K562 (cell line): ENCODE data around the gene TBL1XR1. TPM values are rescaled to one million over a fixed set of nuclear protein-coding genes. Genes with fewer than 3 reads are reported as not detected.

ENCODE experiments used
- AFF1 ChIP-seq, 2 experiments: fragments of 450-650 bp; IDR thresholded peaks; 2 replicates each; pipeline ENCODE4 v1.6.1; 2018; ENCODE audit warnings: mild to moderate bottlenecking in 2 of 2, low read depth in 1 of 2; ENCODE audit not compliant: partially characterized antibody in 2 of 2
- BRCA1 ChIP-seq, 2 experiments: fragments of 450-650 bp in 1 of 2; sonication (generic) in 1 of 2; formaldehyde crosslinking in 1 of 2; IDR thresholded peaks; 2 replicates each; pipeline versions ENCODE4 v1.5.0 to v1.6.1; 2017 to 2020; ENCODE audit warnings: mild to moderate bottlenecking in 1 of 2, missing genetic modification reagents in 1 of 2
- CREBBP ChIP-seq: IDR thresholded peaks from one replicate; pipeline ENCODE4 v1.6.1; 2012; ENCODE audit warnings: low read depth, mild to moderate bottlenecking, control low read depth, inconsistent platforms, low read length
- JUND ChIP-seq, 2 experiments: IDR thresholded peaks; 2 replicates in 1 of 2; 3 replicates in 1 of 2; pipeline ENCODE4 v1.6.1; 2011; ENCODE audit warnings: borderline replicate concordance in 2 of 2, low read depth in 2 of 2, low read length in 2 of 2, improper control_type of control experiment in 1 of 2, missing biosample characterization in 1 of 2, missing genetic modification characterization in 1 of 2, missing genetic modification reagents in 1 of 2
- KHSRP ChIP-seq: fragments of 450-650 bp; IDR thresholded peaks from 2 replicates; pipeline ENCODE4 v1.6.1; 2017
- KLF10 ChIP-seq: fragments of 250-450 bp; sonication (Bioruptor Pico); IDR thresholded peaks from 2 replicates; pipeline ENCODE4 v1.6.1; 2021; ENCODE audit warnings: matching md5 sums
- LARP7 ChIP-seq: fragments of 450-650 bp; IDR thresholded peaks from 2 replicates; pipeline ENCODE4 v1.6.1; 2016
- MCM2 ChIP-seq: fragments of 450-650 bp; IDR thresholded peaks from 2 replicates; pipeline ENCODE4 v1.6.1; 2017; ENCODE audit warnings: low read depth, mild to moderate bottlenecking
- NCOA2 ChIP-seq, 2 experiments: fragments of 450-650 bp; IDR thresholded peaks; 2 replicates each; pipeline ENCODE4 v1.6.1; 2018; ENCODE audit warnings: mild to moderate bottlenecking in 2 of 2, moderate library complexity in 1 of 2; ENCODE audit not compliant: partially characterized antibody in 2 of 2
- RB1 ChIP-seq: fragments of 450-650 bp; IDR thresholded peaks from 2 replicates; pipeline ENCODE4 v1.6.1; 2017; ENCODE audit warnings: low read depth, mild to moderate bottlenecking
- SIX5 ChIP-seq, 2 experiments: IDR thresholded peaks; 2 replicates each; pipeline ENCODE4 v1.6.1; 2011; ENCODE audit warnings: low read length in 2 of 2, borderline replicate concordance in 1 of 2, low read depth in 1 of 2, mild to moderate bottlenecking in 1 of 2, moderate library complexity in 1 of 2; ENCODE audit not compliant: insufficient read depth in 1 of 2
- STAT5A ChIP-seq: IDR thresholded peaks from 2 replicates; pipeline ENCODE4 v1.6.1; 2012; ENCODE audit warnings: low read length, inconsistent platforms, borderline replicate concordance
- ZNF384 ChIP-seq: IDR thresholded peaks from 2 replicates; pipeline ENCODE4 v1.6.1; 2012; ENCODE audit warnings: low read depth, low read length, improper control_type of control experiment
- ZNF592 ChIP-seq: fragments of 450-650 bp; IDR thresholded peaks from 2 replicates; pipeline ENCODE4 v1.6.1; 2017; ENCODE audit warnings: antibody characterized with exemption, mild to moderate bottlenecking
- polyA plus RNA-seq, 8 experiments: library from polyadenylated mRNA; depleted of rRNA in 4 of 8; stranded (reverse) in 5 of 8; unstranded in 3 of 8; fragments of >200 nt; fragmentation: Nextera tagmentation in 2 of 8; fragmentation: Illumina TruSeq in 1 of 8; extraction: Ambion mirVana in 2 of 8; extraction: Trizol in 1 of 8; gene quantifications; 2 replicates each; pipeline versions ENCODE4 v1.2.1 to v1.2.3, GENCODE V29; 2011 to 2014; ENCODE audit warnings: inconsistent platforms in 1 of 8, missing spikeins in 1 of 8
- total RNA-seq, 7 experiments: library from RNA; depleted of rRNA in 6 of 7; stranded (reverse); fragments of >200 nt in 6 of 7; fragmentation: Illumina TruSeq in 2 of 7; extraction: Trizol in 2 of 7; gene quantifications; 2 replicates each; pipeline versions ENCODE4 v1.2.1 to v1.2.3, GENCODE V29; 2011 to 2021; ENCODE audit warnings: low replicate concordance in 1 of 7
- TF ChIP-seq, protein P1 (sequence below), 3 experiments: fragments of 200-800 bp in 1 of 3; sonication (Bioruptor generic) in 1 of 3; sonication (generic) in 1 of 3; formaldehyde crosslinking in 1 of 3; IDR thresholded peaks; 2 replicates each; pipeline versions ENCODE4 v1.6.1 to v1.8.0; 2016 to 2022; ENCODE audit warnings: mild to moderate bottlenecking in 2 of 3, missing compliant biosample characterization in 2 of 3, missing genetic modification characterization in 2 of 3, missing genetic modification reagents in 1 of 3
- TF ChIP-seq, protein P2 (sequence below): fragments of 450-650 bp; IDR thresholded peaks from 2 replicates; pipeline ENCODE4 v1.6.1; 2016; ENCODE audit warnings: missing biosample characterization, missing genetic modification characterization

The TBL1XR1 gene
- total and polyA plus RNA-seq, 9 of the 15 experiments (the other 6 are each of a cell fraction or from before 2014, with no cell fraction given): 19.6 to 171 (median 83.3) TPM

DNA sequence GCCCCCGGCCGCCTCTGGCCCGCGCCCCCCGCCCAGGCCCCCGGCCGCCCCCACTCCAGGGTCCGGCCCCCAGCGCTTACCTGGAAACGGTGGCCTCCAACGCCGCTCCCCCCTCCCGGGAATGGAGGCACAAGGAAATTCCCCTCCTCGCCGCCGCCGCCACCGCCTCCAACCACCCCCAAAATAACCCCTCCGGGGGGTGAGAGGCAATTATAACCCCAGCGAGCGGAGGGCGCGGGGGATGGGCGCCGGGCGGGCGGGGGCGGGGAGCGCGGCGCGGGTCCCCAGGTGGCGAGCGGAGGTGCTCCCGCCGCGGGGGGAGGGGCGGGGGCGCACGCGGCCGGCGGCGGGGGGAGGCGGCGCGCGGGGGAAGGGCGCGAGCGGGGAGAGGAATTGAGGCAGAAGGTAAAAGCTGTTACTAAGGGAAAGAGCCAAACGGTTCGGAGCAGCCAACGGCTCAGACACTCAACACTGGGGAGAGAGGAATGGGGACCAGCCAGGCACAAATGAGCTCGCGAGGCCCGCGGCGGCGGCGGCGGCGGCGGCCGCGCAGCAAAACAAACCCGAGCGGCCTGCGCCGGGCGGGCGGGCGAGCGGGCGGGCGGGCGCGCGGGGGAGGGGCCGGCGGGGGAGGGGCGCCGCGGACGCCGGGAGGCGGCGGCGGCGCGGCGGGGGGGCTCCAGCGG is at the start of gene TBL1XR1 (continued):
- TF ChIP-seq LARP7 (no peak), CREBBP (no peak), KLF10 (CRISPR knock-in tag) (no peak), BRCA1 (IDR thresholded peaks at IDR 0.05) (no peak), BRCA1 (CRISPR knock-in tag; IDR thresholded peaks at IDR 0.05) (no peak), SIX5 (IDR thresholded peaks at IDR 0.05; ENCODE audit: borderline replicate concordance in 1 of 2, insufficient read depth in 1 of 2, low read depth in 1 of 2, low read length in 2 of 2) (no peak), AFF1 (IDR thresholded peaks at IDR 0.05; ENCODE audit: low read depth in 1 of 2, partially characterized antibody in 2 of 2) (no peak), MCM2 (no peak), JUND (IDR thresholded peaks at IDR 0.05; ENCODE audit: borderline replicate concordance, low read depth, low read length) (peak; percentile 46; the same call in 1 of the 2 replicates), JUND (tag; IDR thresholded peaks at IDR 0.05; ENCODE audit: borderline replicate concordance, low read depth, low read length) (no peak; the same call in 2 of the 3 replicates), NCOA2 (IDR thresholded peaks at IDR 0.05; ENCODE audit: partially characterized antibody in 2 of 2) (no peak), ZNF592 (no peak), KHSRP (no peak), STAT5A (no peak), RB1 (no peak), ZNF384 (no peak)
- TF ChIP-seq, protein P1, sequence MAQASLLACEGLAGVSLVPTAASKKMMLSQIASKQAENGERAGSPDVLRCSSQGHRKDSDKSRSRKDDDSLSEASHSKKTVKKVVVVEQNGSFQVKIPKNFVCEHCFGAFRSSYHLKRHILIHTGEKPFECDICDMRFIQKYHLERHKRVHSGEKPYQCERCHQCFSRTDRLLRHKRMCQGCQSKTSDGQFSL (CRISPR knock-in tag; IDR thresholded peaks at IDR 0.05): no peak
- TF ChIP-seq, protein P1 (tag; IDR thresholded peaks at IDR 0.05): peak in 1 of 2 experiments; percentile 86; a peak in 2 of 4 replicates
- TF ChIP-seq, protein P2, sequence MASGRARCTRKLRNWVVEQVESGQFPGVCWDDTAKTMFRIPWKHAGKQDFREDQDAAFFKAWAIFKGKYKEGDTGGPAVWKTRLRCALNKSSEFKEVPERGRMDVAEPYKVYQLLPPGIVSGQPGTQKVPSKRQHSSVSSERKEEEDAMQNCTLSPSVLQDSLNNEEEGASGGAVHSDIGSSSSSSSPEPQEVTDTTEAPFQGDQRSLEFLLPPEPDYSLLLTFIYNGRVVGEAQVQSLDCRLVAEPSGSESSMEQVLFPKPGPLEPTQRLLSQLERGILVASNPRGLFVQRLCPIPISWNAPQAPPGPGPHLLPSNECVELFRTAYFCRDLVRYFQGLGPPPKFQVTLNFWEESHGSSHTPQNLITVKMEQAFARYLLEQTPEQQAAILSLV (tag): no peak
